Left hindlimb (tissue), 1 donor: ENCODE measurements around the gene CDS1.
"Not testable (repeated sequence)": the region's sequence is repeated elsewhere in the genome, so short reads cannot be mapped to it uniquely, and the experiment has no call there.

Experiments
- DNase-seq: peaks from one replicate; pipeline ENCODE4 v3.0.0-alpha.2; 2018

CDS1 gene

GRCh38 chr4:84614891-84615290 lies 32.0 kb downstream of the CDS1 start:
- DNase-seq, result no peak

- DNase-seq, result no peak
Measured at GRCh38 chr4:84615355-84615754, 32.4 kb downstream of the CDS1 start.

- DNase-seq, result no peak
Measured at GRCh38 chr4:84622959-84623358, 40.0 kb downstream of the CDS1 start.

- DNase-seq, result no peak
Measured at GRCh38 chr4:84623661-84624060, 40.7 kb downstream of the CDS1 start.

- DNase-seq, result no peak
Measured at GRCh38 chr4:84626673-84627072, 43.7 kb downstream of the CDS1 start.

GRCh38 chr4:84631573-84631972 lies 48.6 kb downstream of the CDS1 start:
- no peak for DNase-seq

GRCh38 chr4:84632092-84632491 lies 49.2 kb downstream of the CDS1 start:
- DNase-seq, result no peak

GRCh38 chr4:84634961-84635360 lies 52.0 kb downstream of the CDS1 start:
- no peak for DNase-seq

- DNase-seq, result no peak
Measured at GRCh38 chr4:84638092-84638491, 55.2 kb downstream of the CDS1 start.

- DNase-seq, result no peak
Measured at GRCh38 chr4:84639145-84639544, 56.2 kb downstream of the CDS1 start.

GRCh38 chr4:84644087-84644486 lies 61.2 kb downstream of the CDS1 start:
- no peak for DNase-seq

- no peak for DNase-seq
Measured at GRCh38 chr4:84647312-84647884, 64.5 kb downstream of the CDS1 start.

GRCh38 chr4:84648178-84648577 lies 65.3 kb downstream of the CDS1 start:
- no peak for DNase-seq

- no peak for DNase-seq
Measured at GRCh38 chr4:84648863-84649647, 66.1 kb downstream of the CDS1 start.

GRCh38 chr4:84651499-84651898 lies 68.6 kb downstream of the CDS1 start:
- DNase-seq, result no peak

- no peak for DNase-seq
Measured at GRCh38 chr4:84652478-84652877, 69.6 kb downstream of the CDS1 start.

- no peak for DNase-seq
Measured at GRCh38 chr4:84660606-84661005, 77.7 kb downstream of the CDS1 start.

GRCh38 chr4:84661191-84661939 lies 78.4 kb downstream of the CDS1 start:
- DNase-seq, result no peak

- DNase-seq, result not testable (repeated sequence)
Measured at GRCh38 chr4:84664767-84665166, 81.8 kb downstream of the CDS1 start.

GRCh38 chr4:84666439-84666838 lies 83.5 kb downstream of the CDS1 start:
- no peak for DNase-seq

- DNase-seq, result no peak
Measured at GRCh38 chr4:84669201-84669600, 86.3 kb downstream of the CDS1 start.

- no peak for DNase-seq
Measured at GRCh38 chr4:84672177-84672576, 89.2 kb downstream of the CDS1 start.

GRCh38 chr4:84673475-84674240 lies 90.7 kb downstream of the CDS1 start:
- no peak for DNase-seq
